Stomach smooth muscle (tissue), 2 donors: Measurements from ENCODE around the gene DIS3L2.

Source experiments
- H3K27ac ChIP-seq: one replicate; pipeline ENCODE4 v1.7.0; 2013; ENCODE audit warnings: mild to moderate bottlenecking, low read length, inconsistent platforms
- H3K27me3 ChIP-seq, 2 donors: one replicate each; pipeline ENCODE4 v1.7.0; 2013; ENCODE audit warnings: low read length in 2 of 2; ENCODE audit not compliant: insufficient read depth in 2 of 2, control insufficient read depth in 1 of 2
- H3K36me3 ChIP-seq, 2 donors: one replicate each; pipeline ENCODE4 v1.7.0; 2013; ENCODE audit warnings: low read length in 2 of 2; ENCODE audit not compliant: control insufficient read depth in 2 of 2, insufficient read depth in 2 of 2
- H3K4me1 ChIP-seq: one replicate; pipeline ENCODE4 v1.7.0; 2013; ENCODE audit warnings: low read length; ENCODE audit not compliant: control insufficient read depth, insufficient read depth
- H3K4me3 ChIP-seq, 2 donors: one replicate each; pipeline ENCODE4 v1.7.0; 2013; ENCODE audit warnings: low read length in 2 of 2
- H3K9ac ChIP-seq, 2 donors: one replicate each; pipeline ENCODE4 v1.7.0; 2013; ENCODE audit warnings: low read length in 2 of 2, mild to moderate bottlenecking in 1 of 2
- H3K9me3 ChIP-seq, 2 donors: one replicate each; pipeline ENCODE4 v1.7.0; 2013; ENCODE audit warnings: low read length in 2 of 2; ENCODE audit not compliant: control insufficient read depth in 2 of 2
- donor health status: healthy.
- donor health status: Pancreatic carcinoma.

DIS3L2 gene

DNA sequence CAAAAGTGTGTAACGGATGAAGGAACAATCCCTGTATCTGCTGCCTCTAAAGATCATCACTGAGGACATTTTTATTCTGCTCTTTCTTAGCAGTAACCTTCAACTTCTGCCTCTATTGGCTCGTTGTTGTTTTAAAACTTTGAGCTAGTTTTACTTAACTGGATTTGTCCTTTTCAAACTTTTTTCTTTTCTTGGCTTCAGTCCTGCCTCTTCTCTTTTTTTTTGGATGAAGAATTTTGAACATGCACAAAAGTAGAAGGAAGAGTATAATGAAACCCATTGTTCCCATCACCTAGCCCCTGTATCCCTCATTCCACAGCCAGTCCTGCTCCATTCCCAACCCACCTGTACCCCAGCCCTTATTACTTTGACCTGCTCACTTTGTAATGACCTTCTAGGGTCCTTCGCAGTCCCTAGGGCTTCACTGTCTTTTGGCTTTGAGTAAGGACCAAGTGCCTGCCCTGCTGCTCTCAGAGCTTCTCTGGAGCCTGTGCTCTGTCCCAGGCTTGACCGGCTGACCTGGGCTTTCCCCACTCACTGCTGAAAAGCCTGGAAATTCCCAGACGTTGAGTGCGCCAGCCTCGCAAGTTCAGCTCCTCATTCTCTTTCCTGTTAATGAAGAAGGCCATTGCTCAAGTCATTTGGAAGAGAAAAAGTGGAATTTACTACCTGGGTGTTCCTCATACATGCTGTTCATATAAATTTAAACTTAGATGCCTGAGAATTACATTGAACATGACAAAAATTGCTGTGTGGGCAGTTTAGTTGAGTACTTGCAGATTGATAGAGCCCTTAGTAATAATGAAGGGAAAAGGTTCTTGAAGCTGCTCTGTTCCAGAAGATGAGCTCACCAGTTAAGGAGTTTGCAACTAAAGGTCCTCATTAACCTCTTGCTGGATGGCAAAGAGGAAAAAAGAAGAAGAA, 267.7 kb downstream of the DIS3L2 start:
- Histone ChIP-seq H3K9me3 (no peaks in the 10 kb centered on the region), H3K9ac (no peak overlapping the region), H3K4me1 (peaks cover 9% of the 10 kb centered on the region), H3K27me3 (no peaks in the 10 kb centered on the region), H3K4me3 (no peak overlapping the region), H3K36me3 (no peaks in the 10 kb centered on the region), H3K27ac (no peak overlapping the region)

DNA sequence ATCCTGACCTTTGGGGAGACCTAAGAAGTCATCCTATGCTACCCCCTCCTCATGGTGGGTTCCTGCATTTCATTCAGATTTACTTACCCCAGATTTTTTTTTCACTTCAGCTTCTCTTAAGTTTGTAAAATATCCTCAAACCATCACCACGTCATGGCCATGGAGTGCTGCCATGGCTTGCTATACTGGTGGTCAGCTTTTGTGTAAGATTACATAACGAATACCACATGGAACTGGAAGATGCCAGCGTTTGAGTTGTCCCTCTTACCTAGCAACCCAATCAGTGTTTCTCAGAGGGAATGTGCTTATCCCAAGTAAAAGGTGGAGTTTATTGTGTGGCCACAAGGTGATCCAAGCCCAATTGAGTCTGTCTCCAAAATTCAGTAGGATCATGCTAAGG, 268.4 kb downstream of the DIS3L2 start:
- Histone ChIP-seq H3K4me3 (no peak overlapping the region), H3K27ac (peak overlapping the region; percentile 24), H3K36me3 (no peaks in the 10 kb centered on the region), H3K4me1 (peaks cover 12% of the 10 kb centered on the region), H3K9me3 (no peaks in the 10 kb centered on the region), H3K27me3 (no peaks in the 10 kb centered on the region), H3K9ac (no peak overlapping the region)

DNA sequence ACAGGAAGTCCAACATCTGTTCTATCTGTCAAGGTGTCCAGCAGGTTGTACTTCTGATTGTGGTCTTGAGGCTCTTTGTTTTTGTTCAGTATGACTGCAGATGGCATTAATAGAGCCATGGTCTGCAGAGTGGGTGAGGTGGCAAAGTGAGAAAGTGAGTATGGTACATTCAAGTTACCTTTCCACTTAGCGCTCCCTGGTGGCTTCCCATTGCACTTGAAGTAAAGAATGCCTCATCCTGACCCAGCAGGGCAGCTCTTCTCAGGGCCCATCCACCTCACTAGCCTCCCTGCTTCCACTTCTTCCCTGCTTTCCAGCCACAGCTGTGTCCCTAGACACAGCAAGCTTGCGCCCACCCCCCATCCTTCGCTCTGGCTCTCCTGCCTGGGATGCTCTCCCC, 269.0 kb downstream of the DIS3L2 start:
- H3K27me3 ChIP-seq, result no peaks in the 10 kb centered on the region
- H3K9me3 ChIP-seq, result no peaks in the 10 kb centered on the region
- no peaks in the 10 kb centered on the region for H3K36me3 ChIP-seq
- no peak overlapping the region for H3K4me3 ChIP-seq
- no peak overlapping the region for H3K27ac ChIP-seq
- H3K4me1 ChIP-seq, result peaks cover 14% of the 10 kb centered on the region
- H3K9ac ChIP-seq, result no peak overlapping the region

GRCh38 chr2:232231554-232231953, 270.0 kb downstream of the DIS3L2 start:
- no peak overlapping the region for H3K27ac ChIP-seq
- no peaks in the 10 kb centered on the region for H3K27me3 ChIP-seq
- H3K9me3 ChIP-seq, result no peaks in the 10 kb centered on the region
- H3K36me3 ChIP-seq, result no peaks in the 10 kb centered on the region
- H3K4me3 ChIP-seq, result no peak overlapping the region
- peaks cover 14% of the 10 kb centered on the region for H3K4me1 ChIP-seq
- H3K9ac ChIP-seq, result no peak overlapping the region

DNA sequence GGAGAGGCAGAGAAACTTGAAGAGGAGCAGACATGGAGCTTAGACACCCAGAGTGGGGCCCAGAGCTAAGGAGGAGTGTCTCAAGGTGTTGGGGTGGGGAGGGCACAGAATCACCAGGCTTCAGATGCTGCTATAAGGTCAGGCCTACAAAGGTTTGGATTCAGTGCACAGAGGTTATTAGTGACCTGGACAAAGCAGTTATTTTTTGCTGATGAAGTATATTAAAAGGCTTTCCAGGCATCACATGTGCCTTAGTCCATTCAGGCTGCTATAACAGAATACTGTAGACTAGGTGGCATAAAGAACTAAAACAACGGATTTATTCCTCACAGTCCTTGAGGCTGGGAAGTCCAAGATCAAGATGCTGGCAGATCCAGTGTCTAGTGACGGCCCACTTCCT, 271.4 kb downstream of the DIS3L2 start:
- H3K9ac ChIP-seq, result no peak overlapping the region
- no peaks in the 10 kb centered on the region for H3K36me3 ChIP-seq
- no peak overlapping the region for H3K4me3 ChIP-seq
- H3K27me3 ChIP-seq, result no peaks in the 10 kb centered on the region
- H3K9me3 ChIP-seq, result no peaks in the 10 kb centered on the region
- no peak overlapping the region for H3K27ac ChIP-seq
- H3K4me1 ChIP-seq, result peaks cover 14% of the 10 kb centered on the region

DNA sequence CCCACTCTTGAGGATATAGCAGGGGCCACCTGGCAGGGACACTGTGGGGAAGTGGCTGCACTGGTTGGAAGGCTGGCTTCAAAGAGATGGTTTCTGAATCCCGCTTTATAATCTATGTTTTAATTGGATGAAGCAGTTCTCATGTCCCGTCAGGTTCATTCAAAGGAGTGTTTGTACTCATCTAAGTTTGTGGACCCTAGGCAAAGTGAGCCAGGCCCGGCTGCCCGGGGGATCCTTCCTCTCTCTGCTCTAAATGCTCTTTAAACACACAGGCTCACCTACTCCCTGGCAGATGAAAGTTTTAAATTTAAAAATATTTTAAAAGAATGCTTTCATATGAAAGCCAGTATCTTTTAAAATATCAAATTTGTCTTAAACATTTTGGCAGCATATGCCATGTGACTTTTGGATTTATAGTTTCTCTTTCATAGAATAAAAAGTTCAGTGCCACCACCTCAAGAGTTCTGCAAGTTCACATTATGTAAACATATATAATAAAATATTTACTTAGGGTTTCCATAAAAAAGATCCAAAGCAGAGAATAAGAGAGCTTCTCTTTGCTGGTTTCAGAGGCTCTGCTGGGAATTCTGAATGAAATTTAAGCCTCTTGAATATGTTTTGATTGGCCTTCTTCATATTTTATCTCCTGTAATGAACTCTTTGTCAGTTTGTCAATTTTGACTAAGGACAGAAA, 273.6 kb downstream of the DIS3L2 start:
- Histone ChIP-seq H3K36me3 (peaks cover 4 to 15% of the 10 kb centered on the region in 2 donors), H3K27ac (no peak overlapping the region), H3K4me1 (peaks cover 8% of the 10 kb centered on the region), H3K27me3 (no peaks in the 10 kb centered on the region), H3K9ac (no peak overlapping the region), H3K4me3 (no peak overlapping the region), H3K9me3 (no peaks in the 10 kb centered on the region)

DNA sequence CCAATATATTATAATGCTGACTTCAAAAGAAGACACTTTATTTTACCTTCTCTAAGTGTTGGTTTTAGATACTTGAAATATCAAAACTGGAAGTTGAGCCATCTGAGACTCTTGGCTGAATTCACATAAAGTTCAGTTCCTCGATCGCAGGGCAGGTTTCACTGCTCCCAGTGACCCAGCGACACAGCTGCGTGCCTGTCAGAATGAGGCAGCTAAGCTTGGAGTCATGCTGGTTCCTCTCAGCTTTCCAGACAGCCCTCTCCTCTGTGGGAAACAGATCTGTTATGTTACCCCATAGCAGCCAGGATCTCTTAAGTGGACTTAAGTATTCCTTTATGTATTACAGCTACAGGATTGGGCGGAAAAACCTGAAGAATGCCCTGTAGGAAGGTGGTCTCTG, 274.2 kb downstream of the DIS3L2 start:
- Histone ChIP-seq H3K4me3 (no peak overlapping the region), H3K4me1 (peaks cover 4% of the 10 kb centered on the region), H3K9ac (no peak overlapping the region), H3K9me3 (no peaks in the 10 kb centered on the region), H3K36me3 (peaks cover 8 to 16% of the 10 kb centered on the region in 2 donors), H3K27me3 (no peaks in the 10 kb centered on the region), H3K27ac (no peak overlapping the region)

- H3K27me3 ChIP-seq, result no peaks in the 10 kb centered on the region
- H3K36me3 ChIP-seq, result peaks cover 9 to 16% of the 10 kb centered on the region in 2 donors
- peaks cover 4% of the 10 kb centered on the region for H3K4me1 ChIP-seq
- no peak overlapping the region for H3K4me3 ChIP-seq
- no peaks in the 10 kb centered on the region for H3K9me3 ChIP-seq
- no peak overlapping the region for H3K27ac ChIP-seq
- H3K9ac ChIP-seq, result no peak overlapping the region
These were observed 274.7 kb downstream of the DIS3L2 start for GRCh38 chr2:232236200-232236599.

DNA sequence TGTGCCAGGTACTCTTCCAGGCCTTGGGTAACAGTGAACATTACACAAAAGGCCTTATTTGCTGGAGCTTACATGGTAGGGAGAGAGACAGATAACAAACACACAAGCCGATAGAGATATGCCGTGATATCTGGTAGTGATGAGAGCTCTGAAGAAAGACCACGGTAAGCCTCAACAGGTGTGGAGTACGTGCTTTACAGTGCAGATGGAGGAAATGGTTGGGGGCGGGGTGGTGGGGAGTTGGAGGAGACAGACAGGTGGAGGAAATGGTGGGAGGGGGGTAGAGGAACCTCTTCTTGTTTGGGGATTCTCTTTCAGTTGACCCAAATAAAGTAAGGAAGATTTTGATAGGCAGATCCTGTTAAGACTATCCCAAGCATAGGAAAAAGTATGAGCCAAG, 276.0 kb downstream of the DIS3L2 start:
- H3K9me3 ChIP-seq, result no peaks in the 10 kb centered on the region
- H3K27me3 ChIP-seq, result no peaks in the 10 kb centered on the region
- H3K9ac ChIP-seq, result no peak overlapping the region
- H3K27ac ChIP-seq, result no peak overlapping the region
- H3K4me3 ChIP-seq, result no peak overlapping the region
- peaks cover 11 to 18% of the 10 kb centered on the region in 2 donors for H3K36me3 ChIP-seq
- H3K4me1 ChIP-seq, result peaks cover 4% of the 10 kb centered on the region

DNA sequence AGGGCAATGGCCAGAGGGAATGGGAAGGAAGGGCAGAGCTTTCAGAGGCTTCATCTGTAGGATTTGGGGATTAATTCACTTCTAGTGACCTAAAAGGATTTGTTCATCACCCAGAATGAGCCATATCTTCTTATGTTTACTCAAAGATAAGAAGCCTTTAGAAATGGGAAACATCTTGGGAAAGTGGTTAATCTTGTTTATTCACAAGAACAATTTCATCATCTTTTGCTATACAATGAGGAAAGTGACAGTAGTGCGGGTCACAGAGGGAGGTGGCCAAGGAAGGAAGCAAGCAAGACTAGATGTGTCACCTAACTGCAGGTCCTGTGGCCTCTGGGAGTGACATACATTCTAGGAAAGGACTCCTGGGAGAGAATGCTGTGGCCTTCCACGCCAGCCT, 276.6 kb downstream of the DIS3L2 start:
- Histone ChIP-seq H3K4me3 (no peak overlapping the region), H3K4me1 (peaks cover 4% of the 10 kb centered on the region), H3K27ac (no peak overlapping the region), H3K36me3 (peaks cover 11 to 18% of the 10 kb centered on the region in 2 donors), H3K9me3 (no peaks in the 10 kb centered on the region), H3K9ac (no peak overlapping the region), H3K27me3 (no peaks in the 10 kb centered on the region)

DNA sequence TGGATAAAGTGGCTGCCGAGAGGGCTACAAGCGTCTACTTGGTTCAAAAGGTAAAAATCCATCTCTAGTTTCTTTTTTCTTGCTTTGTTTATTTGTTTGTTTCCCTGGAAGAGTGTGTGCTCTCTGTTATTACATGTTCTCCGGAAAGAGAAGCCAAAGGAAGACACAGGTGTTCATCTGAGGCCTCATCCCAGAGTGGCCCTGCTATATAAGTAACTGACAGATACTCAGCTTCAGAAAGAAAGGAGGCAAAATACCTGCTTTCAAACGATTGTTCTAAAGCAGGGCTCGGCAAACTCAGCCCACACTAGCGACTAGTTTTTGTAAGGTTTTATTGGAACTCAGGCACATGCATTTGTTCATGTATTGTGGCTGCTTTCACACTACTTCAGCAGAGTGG, 277.1 kb downstream of the DIS3L2 start:
- Histone ChIP-seq H3K9me3 (no peaks in the 10 kb centered on the region), H3K27me3 (no peaks in the 10 kb centered on the region), H3K4me1 (peaks cover 4% of the 10 kb centered on the region), H3K27ac (no peak overlapping the region), H3K4me3 (no peak overlapping the region), H3K9ac (no peak overlapping the region), H3K36me3 (peaks cover 11 to 18% of the 10 kb centered on the region in 2 donors)
